Spleen (tissue), 11 donors: ENCODE measurements around the gene DLG2. TPM values are rescaled to one million over a fixed set of nuclear protein-coding genes. Genes with fewer than 3 reads are reported as not detected.
A peak's percentile ranks its signal among the peaks of the same experiment; 100 is the strongest.

Experiments
- DNase-seq: peaks from one replicate; pipeline ENCODE4 v3.0.0-alpha.2; 2020
- H3K27ac ChIP-seq, 8 donors: fragments of 200-600 bp; sonication (generic) in 7 of 8; 1 replicate in 4 of 8; 2 replicates in 4 of 8; pipeline versions ENCODE4 v1.5.0 to v1.8.0; 2016 to 2021; ENCODE audit warnings: inconsistent platforms in 4 of 8, mild to moderate bottlenecking in 4 of 8, moderate library complexity in 1 of 8
- H3K27me3 ChIP-seq, 7 donors: fragments of 200-600 bp; sonication (generic) in 6 of 7; replicated peaks in 1 of 7; 1 replicate in 4 of 7; 2 replicates in 3 of 7; pipeline versions ENCODE4 v1.5.0 to v1.8.0; 2016 to 2021; ENCODE audit warnings: inconsistent platforms in 3 of 7, mild to moderate bottlenecking in 1 of 7
- H3K36me3 ChIP-seq, 6 donors: fragments of 200-600 bp; sonication (generic) in 5 of 6; 1 replicate in 4 of 6; 2 replicates in 2 of 6; pipeline versions ENCODE4 v1.5.0 to v1.8.0; 2016 to 2021; ENCODE audit warnings: inconsistent platforms in 2 of 6
- H3K4me1 ChIP-seq, 6 donors: fragments of 200-600 bp; sonication (generic) in 5 of 6; 1 replicate in 3 of 6; 2 replicates in 3 of 6; pipeline versions ENCODE4 v1.5.0 to v1.8.0; 2016 to 2021; ENCODE audit warnings: inconsistent platforms in 3 of 6
- H3K4me3 ChIP-seq, 8 donors: fragments of 200-600 bp; sonication (generic) in 7 of 8; 1 replicate in 4 of 8; 2 replicates in 4 of 8; pipeline versions ENCODE4 v1.5.0 to v1.8.0; 2016 to 2021; ENCODE audit warnings: inconsistent platforms in 4 of 8, mild to moderate bottlenecking in 4 of 8, moderate library complexity in 2 of 8
- H3K9me3 ChIP-seq, 8 donors: fragments of 200-600 bp; sonication (generic) in 7 of 8; 1 replicate in 4 of 8; 2 replicates in 4 of 8; pipeline versions ENCODE4 v1.5.0 to v1.8.0; 2016 to 2021; ENCODE audit warnings: inconsistent platforms in 4 of 8
- CTCF ChIP-seq, 11 experiments: fragments of 200-600 bp in 7 of 11; fragments of 450-650 bp in 4 of 11; sonication (generic) in 4 of 11; IDR thresholded peaks in 8 of 11; conservative IDR thresholded peaks in 3 of 11; 1 replicate in 7 of 11; 2 replicates in 4 of 11; pipeline versions ENCODE4 v1.4.0 to v1.8.0; 2016 to 2021; ENCODE audit warnings: antibody characterized with exemption in 11 of 11, inconsistent platforms in 4 of 11, mild to moderate bottlenecking in 1 of 11
- POLR2A ChIP-seq, 3 donors: fragments of 450-650 bp; IDR thresholded peaks; one replicate each; pipeline ENCODE4 v1.5.1; 2017; ENCODE audit warnings: antibody characterized with exemption in 3 of 3, mild to moderate bottlenecking in 1 of 3
- POLR2AphosphoS5 ChIP-seq, 3 donors: sonication (generic); formaldehyde crosslinking; IDR thresholded peaks; one replicate each; pipeline ENCODE4 v1.5.1; 2017; ENCODE audit warnings: antibody characterized with exemption in 3 of 3
- WGBS, 5 donors: extraction: QIAGEN DNeasy Blood & Tissue Kit in 3 of 5; methylation state at CpG; one replicate each; pipeline versions ENCODE4 v1.1.5 to v1.1.7; 2013 to 2018; 5-methylcytosine and 5-hydroxymethylcytosine counted together
- intact Hi-C: fragments of 100-400 bp; cut with DNase I; formaldehyde crosslinking; loops from one replicate; pipeline ENCODE4 v1.15.0; 2023; ENCODE audit warnings: low total_unique reads
- polyA plus RNA-seq, 3 donors: library from polyadenylated mRNA; stranded (reverse); fragments of 200-250 nt; gene quantifications; one replicate each; pipeline ENCODE4 v1.2.1, GENCODE V29; 2013
- total RNA-seq, 7 donors: library from RNA; depleted of rRNA in 3 of 7; stranded (reverse); fragments of >200 nt in 3 of 7; fragmentation: NEBNext Ultra II Directional in 4 of 7; extraction: Animal tissue kit (Norgen Biotek cat#: 25700) in 4 of 7; gene quantifications; one replicate each; pipeline versions ENCODE4 v1.1.0 to v1.2.1, GENCODE V29; 2016 to 2021
- donor health status: healthy with polysubstance abuse.
- donor health status: DM: no; HTN: no; CAD: no; lungs with moderate emphysema.
- donor health status: DM: no; HTN: no; CAD: no.
- donor health status: Bipolar disorder and iron deficiency.
- donor health status: healthy.
- donor health status: DM: no; HTN: no; CAD: no.
- donor health status: DM: yes; HTN: yes; CAD: no.

DLG2 gene
- total and polyA plus RNA-seq, 10 donors, result 0.43 to 12.7 (median 7.9) TPM

GRCh38 chr11:84581083-84581482, 1046.1 kb downstream of the DLG2 start:
- DNase-seq, result no peak
- no peak overlapping the region for H3K27ac ChIP-seq
- no peak for TF ChIP-seq POLR2AphosphoS5 (IDR thresholded peaks at IDR 0.05)
- no peak for TF ChIP-seq CTCF (IDR thresholded peaks at IDR 0.05 in 8 of 11, conservative IDR thresholded peaks at IDR 0.05 in 3 of 11)
- intact Hi-C loops, result no loop called here
- no peaks in the 10 kb centered on the region for H3K36me3 ChIP-seq
- H3K27me3 ChIP-seq, result no peaks in the 10 kb centered on the region
- 70 to 78% (median 75%) methylated on average over 3 of the region's 3 CpGs for WGBS, 5 donors
- H3K4me1 ChIP-seq, result no peaks in the 10 kb centered on the region
- H3K4me3 ChIP-seq, result no peak overlapping the region
- no peaks in the 10 kb centered on the region for H3K9me3 ChIP-seq

DNA sequence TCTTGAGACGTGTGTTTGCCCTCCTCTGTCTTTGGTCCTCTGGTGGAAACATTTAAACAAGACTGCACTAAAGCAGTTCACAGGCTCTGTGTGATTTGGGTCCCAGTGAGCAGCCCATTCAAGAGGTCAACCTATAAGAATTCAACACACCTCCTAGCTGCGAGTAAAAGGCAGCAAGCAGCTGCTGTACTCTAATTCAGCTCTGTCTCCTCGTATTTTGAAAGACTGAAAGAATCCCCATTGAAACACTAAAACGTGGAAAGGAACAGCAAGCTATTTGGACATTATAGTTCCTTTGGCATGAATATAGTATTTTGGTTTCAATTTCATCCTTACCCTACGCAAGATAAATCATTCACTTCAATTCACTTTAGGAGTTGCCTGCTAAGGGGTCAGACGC, 1046.7 kb downstream of the DLG2 start:
- WGBS, 5 donors, result 79 to 87% (median 81%) methylated on average over 6 of the region's 6 CpGs
- Histone ChIP-seq H3K27me3 (no peaks in the 10 kb centered on the region), H3K36me3 (no peaks in the 10 kb centered on the region), H3K4me3 (no peak overlapping the region), H3K4me1 (no peaks in the 10 kb centered on the region), H3K9me3 (no peaks in the 10 kb centered on the region), H3K27ac (no peak overlapping the region)
- intact Hi-C loops, result no loop called here
- no peak for DNase-seq
- TF ChIP-seq CTCF (IDR thresholded peaks at IDR 0.05 in 8 of 11, conservative IDR thresholded peaks at IDR 0.05 in 3 of 11) (no peak), POLR2A (IDR thresholded peaks at IDR 0.05) (no peak), POLR2AphosphoS5 (IDR thresholded peaks at IDR 0.05) (no peak)

DNA sequence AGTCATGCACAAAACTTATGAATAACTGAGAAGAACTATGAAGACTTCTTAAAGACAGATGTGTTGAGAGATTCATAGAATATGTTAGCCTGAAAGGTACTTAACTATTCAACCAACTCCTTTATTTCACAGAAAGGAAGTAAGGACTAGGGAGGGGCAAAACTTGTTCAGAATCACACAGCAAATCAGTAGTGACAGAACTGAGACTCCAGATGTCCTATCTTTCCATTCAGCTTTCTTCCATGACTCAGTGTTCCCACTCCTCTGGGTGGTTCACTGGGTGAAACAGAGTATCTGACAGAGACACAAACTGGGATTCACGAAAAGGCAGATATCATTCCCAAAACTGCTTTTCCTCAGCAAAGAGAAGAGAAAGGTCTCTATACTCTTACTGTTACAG, 1053.3 kb downstream of the DLG2 start:
- WGBS, 5 donors, result 84 to 92% (median 89%) methylated on average over 1 of the region's 1 CpG
- Histone ChIP-seq H3K4me1 (no peaks in the 10 kb centered on the region), H3K27me3 (no peaks in the 10 kb centered on the region), H3K9me3 (peaks cover 2 to 32% (median 23%) of the 10 kb centered on the region in 8 donors), H3K36me3 (no peaks in the 10 kb centered on the region), H3K27ac (no peak overlapping the region), H3K4me3 (no peak overlapping the region)
- no peak for DNase-seq
- intact Hi-C loops, result no loop called here
- TF ChIP-seq CTCF (IDR thresholded peaks at IDR 0.05 in 8 of 11, conservative IDR thresholded peaks at IDR 0.05 in 3 of 11), result no peak
- TF ChIP-seq POLR2AphosphoS5 (IDR thresholded peaks at IDR 0.05), result no peak
- TF ChIP-seq POLR2A (IDR thresholded peaks at IDR 0.05), result no peak

DNA sequence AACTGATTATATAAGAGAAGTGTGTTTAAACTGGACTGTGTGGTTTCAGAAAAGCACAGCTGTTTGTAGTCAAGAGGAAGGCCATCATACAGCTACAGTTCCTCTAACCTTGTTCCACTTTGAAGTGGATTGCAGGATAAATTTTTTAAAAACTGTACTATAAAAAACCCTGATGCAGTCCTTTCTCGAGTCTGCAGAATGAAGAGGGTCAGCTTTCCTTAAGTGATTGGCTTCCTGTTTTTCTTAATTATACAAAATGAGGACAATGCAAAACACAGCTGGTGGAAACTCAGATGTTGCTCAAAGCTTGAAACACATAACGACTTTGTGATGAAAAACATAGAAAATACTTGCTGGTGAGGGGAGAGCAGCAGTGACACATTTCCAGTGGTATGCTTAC, 1060.5 kb downstream of the DLG2 start:
- Histone ChIP-seq H3K27ac (no peak overlapping the region), H3K9me3 (peaks cover 4 to 36% (median 28%) of the 10 kb centered on the region in 8 donors), H3K27me3 (no peaks in the 10 kb centered on the region), H3K4me1 (peaks cover 0 to 15% (median 0%) of the 10 kb centered on the region in 6 donors), H3K36me3 (no peaks in the 10 kb centered on the region), H3K4me3 (no peak overlapping the region)
- 1 to 7% (median 2%) methylated on average over 2 of the region's 2 CpGs for WGBS, 5 donors
- intact Hi-C loops, result no loop called here
- TF ChIP-seq POLR2A (IDR thresholded peaks at IDR 0.05) (no peak), POLR2AphosphoS5 (IDR thresholded peaks at IDR 0.05) (no peak)
- DNase-seq, result no peak

GRCh38 chr11:84564867-84565184, 1062.3 kb downstream of the DLG2 start:
- intact Hi-C loops, result no loop called here
- no peak overlapping the region for H3K27ac ChIP-seq
- no peak for DNase-seq
- H3K4me1 ChIP-seq, result peaks cover 0 to 15% (median 0%) of the 10 kb centered on the region in 6 donors
- H3K36me3 ChIP-seq, result no peaks in the 10 kb centered on the region
- peaks cover 0 to 21% (median 15%) of the 10 kb centered on the region in 8 donors for H3K9me3 ChIP-seq
- TF ChIP-seq POLR2AphosphoS5 (IDR thresholded peaks at IDR 0.05), result no peak
- TF ChIP-seq CTCF (IDR thresholded peaks at IDR 0.05 in 8 of 11, conservative IDR thresholded peaks at IDR 0.05 in 3 of 11), result peak in 3 of 11 experiments; percentile 6 to 14 (median 13)
- H3K27me3 ChIP-seq, result no peaks in the 10 kb centered on the region
- no peak overlapping the region for H3K4me3 ChIP-seq
